WTC11 (cell line): ENCODE results near the gene GARIN3. TPM values are rescaled to one million over a fixed set of nuclear protein-coding genes. Genes with fewer than 3 reads are reported as not detected.

ENCODE experiments used
- ATAC-seq: fragments of 200-7000 bp; cut with Tn5 transposase; 2 replicates; pipeline ENCODE4 v1.10.0; 2021; ENCODE audit warnings: mild to moderate bottlenecking, moderate library complexity
- Bru-seq: library from RNA; stranded (reverse); fragments of 400-500 nt; gene quantifications from one replicate; lab custom pipeline; 2021; lab: Mats Ljungman, UMichigan
- CTCF ChIA-PET: fragments of 300-600 bp; sonication (Branson Sonifier 250); formaldehyde crosslinking; loops from one replicate; lab custom pipeline; 2021; ENCODE audit warnings: antibody characterized with exemption; lab: Charles Lee
- POLR2A ChIA-PET: fragments of 350-600 bp; sonication (Branson Sonifier 250); formaldehyde crosslinking; loops from one replicate; lab custom pipeline; 2021; ENCODE audit warnings: antibody characterized with exemption; lab: Charles Lee
- DNase-seq: peaks from one replicate; pipeline ENCODE4 v3.0.0; 2021; ENCODE audit warnings: low spot score
- H3K27ac Mint-ChIP-seq: 2 replicates; pipeline ENCODE4 v1.8.0; 2021; ENCODE audit warnings: mixed read lengths
- H3K27me3 Mint-ChIP-seq: 2 replicates; pipeline ENCODE4 v1.8.0; 2021; ENCODE audit warnings: low read depth, mild to moderate bottlenecking, moderate library complexity, mixed read lengths
- H3K36me3 Mint-ChIP-seq: 2 replicates; pipeline ENCODE4 v1.8.0; 2021; ENCODE audit warnings: mixed read lengths
- H3K4me1 Mint-ChIP-seq: 2 replicates; pipeline ENCODE4 v1.8.0; 2022; ENCODE audit warnings: mixed read lengths
- H3K4me3 Mint-ChIP-seq: 2 replicates; pipeline ENCODE4 v1.8.0; 2021; ENCODE audit warnings: mild to moderate bottlenecking, moderate library complexity, mixed read lengths
- H3K9me3 Mint-ChIP-seq: 2 replicates; pipeline ENCODE4 v1.8.0; 2021; ENCODE audit warnings: mixed read lengths
- ATF3 ChIP-seq: sonication (generic); formaldehyde crosslinking; conservative IDR thresholded peaks from 2 replicates; pipeline ENCODE4 v1.8.1; 2022; ENCODE audit warnings: mild to moderate bottlenecking, missing genetic modification reagents
- E2F4 ChIP-seq: sonication (generic); formaldehyde crosslinking; IDR thresholded peaks from 2 replicates; pipeline ENCODE4 v1.8.1; 2022; ENCODE audit warnings: low read depth, mild to moderate bottlenecking, moderate library complexity, missing genetic modification reagents, borderline replicate concordance
- ETV6 ChIP-seq: sonication (generic); formaldehyde crosslinking; IDR thresholded peaks from 2 replicates; pipeline ENCODE4 v1.8.1; 2022; ENCODE audit warnings: mild to moderate bottlenecking, missing genetic modification reagents
- FOXK1 ChIP-seq: sonication (generic); formaldehyde crosslinking; IDR thresholded peaks from 2 replicates; pipeline ENCODE4 v1.8.0; 2022; ENCODE audit warnings: mild to moderate bottlenecking, moderate library complexity, missing genetic modification reagents
- GABPB1 ChIP-seq: sonication (generic); formaldehyde crosslinking; IDR thresholded peaks from 2 replicates; pipeline ENCODE4 v1.8.1; 2023; ENCODE audit warnings: mild to moderate bottlenecking, missing genetic modification reagents
- GRHL2 ChIP-seq: fragments of 250-450 bp; sonication (Bioruptor Pico); IDR thresholded peaks from 2 replicates; pipeline ENCODE4 v1.8.0; 2022; ENCODE audit warnings: mild to moderate bottlenecking, moderate library complexity; ENCODE audit not compliant: insufficient replicate concordance, severe bottlenecking
- HMGA2 ChIP-seq: fragments of 250-450 bp; sonication (Bioruptor Pico); IDR thresholded peaks from 2 replicates; pipeline ENCODE4 v1.4.0; 2021; ENCODE audit warnings: mild to moderate bottlenecking, moderate library complexity
- NFATC4 ChIP-seq: fragments of 250-450 bp; sonication (Bioruptor Pico); IDR thresholded peaks from 2 replicates; pipeline ENCODE4 v1.9.0; 2021; ENCODE audit warnings: mild to moderate bottlenecking
- NFYB ChIP-seq: sonication (generic); formaldehyde crosslinking; conservative IDR thresholded peaks from 2 replicates; pipeline ENCODE4 v1.8.0; 2022; ENCODE audit warnings: low read depth, missing genetic modification reagents
- NR1H2 ChIP-seq: sonication (generic); formaldehyde crosslinking; IDR thresholded peaks from 2 replicates; pipeline ENCODE4 v1.9.0; 2021; ENCODE audit warnings: mild to moderate bottlenecking, moderate library complexity, missing genetic modification reagents
- RELA ChIP-seq: sonication (generic); formaldehyde crosslinking; IDR thresholded peaks from 2 replicates; pipeline ENCODE4 v1.8.1; 2022; ENCODE audit warnings: missing genetic modification reagents, mild to moderate bottlenecking, borderline replicate concordance
- TCF7 ChIP-seq: sonication (generic); formaldehyde crosslinking; IDR thresholded peaks from 2 replicates; pipeline ENCODE4 v1.8.0; 2022; ENCODE audit warnings: mild to moderate bottlenecking, low read depth, missing genetic modification reagents, moderate library complexity
- USF1 ChIP-seq: sonication (generic); formaldehyde crosslinking; IDR thresholded peaks from 2 replicates; pipeline ENCODE4 v1.8.0; 2022; ENCODE audit warnings: mild to moderate bottlenecking, missing genetic modification reagents
- ZNF138 ChIP-seq: sonication (generic); formaldehyde crosslinking; conservative IDR thresholded peaks from 2 replicates; pipeline ENCODE4 v1.8.1; 2022; ENCODE audit warnings: mild to moderate bottlenecking, moderate library complexity, missing genetic modification reagents
- ZNF219 ChIP-seq: sonication (generic); formaldehyde crosslinking; IDR thresholded peaks from 2 replicates; pipeline ENCODE4 v1.8.0; 2023; ENCODE audit warnings: missing genetic modification reagents, mild to moderate bottlenecking, borderline replicate concordance
- ZNF317 ChIP-seq: sonication (generic); formaldehyde crosslinking; IDR thresholded peaks from 2 replicates; pipeline ENCODE4 v1.8.1; 2023; ENCODE audit warnings: low read depth, mild to moderate bottlenecking, moderate library complexity, missing genetic modification reagents, borderline replicate concordance
- ZNF396 ChIP-seq: fragments of 250-450 bp; sonication (Bioruptor Pico); IDR thresholded peaks from 2 replicates; pipeline ENCODE4 v1.8.0; 2021; ENCODE audit warnings: mild to moderate bottlenecking, moderate library complexity, borderline replicate concordance
- ZNF671 ChIP-seq: fragments of 250-450 bp; sonication (Bioruptor Pico); IDR thresholded peaks from 2 replicates; pipeline ENCODE4 v1.8.0; 2021; ENCODE audit warnings: mild to moderate bottlenecking
- ZSCAN18 ChIP-seq: fragments of 250-450 bp; sonication (Bioruptor Pico); IDR thresholded peaks from 2 replicates; pipeline ENCODE4 v2.1.2; 2022; ENCODE audit warnings: mild to moderate bottlenecking, moderate library complexity
- long read RNA-seq, 3 experiments: library from RNA in 1 of 3; library from capped mRNA in 1 of 3; library from polyadenylated mRNA in 1 of 3; unstranded in 2 of 3; stranded (forward) in 1 of 3; transcript quantifications; one replicate each; pipeline ENCODE4 v2.0.0, GENCODE V29; 2021
- total RNA-seq: library from RNA; stranded (reverse); gene quantifications from 3 replicates; pipeline ENCODE4 v1.2.3, GENCODE V29; 2021

Gene GARIN3
- total RNA-seq (not detected in 3 replicates), Bru-seq, nascent RNA (not detected)
- long read RNA-seq, experiment 1: 0 reads
- long read RNA-seq, experiment 2: 0 reads
- long read RNA-seq, experiment 3: 0 reads

GRCh38 chr5:157166214-157167213 is at the start of gene GARIN3:
Gene GARIN3 (minus strand): TSS chr5:157166264. CDS start chr5:157166168, 96 bp downstream.
- peaks cover 3% of the 10 kb centered on the region; the same call in 1 of the 2 replicates for H3K4me1 Mint-ChIP-seq
- peaks cover 6% of the 10 kb centered on the region for H3K27me3 Mint-ChIP-seq
- H3K9me3 Mint-ChIP-seq: peaks cover 27% of the 10 kb centered on the region
- peaks cover 25% of the 10 kb centered on the region for H3K36me3 Mint-ChIP-seq
- H3K27ac Mint-ChIP-seq: no peak within 1 kb of the TSS
- POLR2A ChIA-PET: no interaction called here
- CTCF ChIA-PET: interaction anchor here (0.8 to 1.0 kb wide), 2 partner anchors 17 to 137 kb away, joined by 3 to 4 read pairs; no protein-coding TSS in a partner anchor
- no peak for DNase-seq
- TF ChIP-seq ZSCAN18: no peak
- TF ChIP-seq GRHL2: no peak
- no peak for TF ChIP-seq NR1H2
- no peak for ATAC-seq
- H3K4me3 Mint-ChIP-seq: no peak within 1 kb of the TSS

- Mint-ChIP-seq H3K36me3 (no peaks in the 10 kb centered on the region), H3K4me1 (peaks cover 3% of the 10 kb centered on the region), H3K4me3 (no peak overlapping the region), H3K9me3 (no peaks in the 10 kb centered on the region), H3K27ac (no peak overlapping the region), H3K27me3 (no peaks in the 10 kb centered on the region; the same call in 1 of the 2 replicates)
- ATAC-seq: no peak
- DNase-seq: no peak
- ChIA-PET CTCF (no interaction called here), POLR2A (no interaction called here)
- TF ChIP-seq RELA (CRISPR knock-in tag) (no peak), ZNF396 (CRISPR knock-in tag) (no peak), USF1 (no peak), HMGA2 (CRISPR knock-in tag) (no peak), ZNF317 (CRISPR knock-in tag) (no peak), ZNF138 (no peak), ETV6 (CRISPR knock-in tag) (no peak), TCF7 (CRISPR knock-in tag) (no peak), GABPB1 (CRISPR knock-in tag) (no peak), E2F4 (CRISPR knock-in tag) (no peak), NFYB (CRISPR knock-in tag) (no peak), FOXK1 (CRISPR knock-in tag) (no peak), NFATC4 (CRISPR knock-in tag) (no peak), ZNF219 (CRISPR knock-in tag) (no peak), ZNF671 (no peak), ATF3 (CRISPR knock-in tag) (no peak)
These were observed 49.6 kb upstream of the GARIN3 start for GRCh38 chr5:157215514-157216167.
